H1 (cell line): ENCODE measurements around the gene HES2.

Experiments
- ASH2L ChIP-seq: fragments of 200-600, 300-600 bp; sonication (generic); IDR thresholded peaks from one replicate; pipeline ENCODE4 v1.7.1; 2017; ENCODE audit warnings: low read length
- BACH1 ChIP-seq: IDR thresholded peaks from 2 replicates; pipeline ENCODE4 v1.6.1; 2012; ENCODE audit warnings: low read length, improper control_type of control experiment
- CBX5 ChIP-seq: fragments of 300-800, 300-1000 bp; sonication (generic); IDR thresholded peaks from 2 replicates; pipeline ENCODE4 v1.7.1; 2016; ENCODE audit warnings: antibody characterized with exemption, low read length, low read depth
- CEBPB ChIP-seq: IDR thresholded peaks from 2 replicates; pipeline ENCODE4 v1.6.1; 2012; ENCODE audit warnings: low read depth, low read length
- EP300 ChIP-seq, 2 experiments: IDR thresholded peaks; 1 replicate in 1 of 2; 2 replicates in 1 of 2; pipeline ENCODE4 v1.6.1; 2011 to 2012; ENCODE audit warnings: low read depth in 2 of 2, low read length in 2 of 2, mild to moderate bottlenecking in 2 of 2, borderline replicate concordance in 1 of 2, inconsistent platforms in 1 of 2, moderate library complexity in 1 of 2
- GTF2F1 ChIP-seq: IDR thresholded peaks from 2 replicates; pipeline ENCODE4 v1.6.1; 2012; ENCODE audit warnings: low read depth, low read length, improper control_type of control experiment, borderline replicate concordance
- POLR2A ChIP-seq, 2 experiments: IDR thresholded peaks; 1 replicate in 1 of 2; 2 replicates in 1 of 2; pipeline ENCODE4 v1.6.1; 2011; ENCODE audit warnings: low read depth in 2 of 2, low read length in 2 of 2, mild to moderate bottlenecking in 2 of 2; ENCODE audit errors: control extremely low read depth in 1 of 2
- RAD21 ChIP-seq, 2 experiments: IDR thresholded peaks in 1 of 2; conservative IDR thresholded peaks in 1 of 2; 2 replicates each; pipeline ENCODE4 v1.6.1; 2011; ENCODE audit warnings: low read depth in 2 of 2, low read length in 2 of 2, improper control_type of control experiment in 1 of 2, inconsistent platforms in 1 of 2, mild to moderate bottlenecking in 1 of 2, moderate library complexity in 1 of 2
- TAF1 ChIP-seq: IDR thresholded peaks from 2 replicates; pipeline ENCODE4 v1.6.1; 2011; ENCODE audit warnings: mild to moderate bottlenecking, low read depth, low read length
- TEAD4 ChIP-seq: IDR thresholded peaks from 2 replicates; pipeline ENCODE4 v1.6.1; 2012; ENCODE audit warnings: low read depth, low read length, inconsistent platforms, mixed read lengths
- ZNF274 ChIP-seq: IDR thresholded peaks from 2 replicates; pipeline ENCODE4 v1.7.0; 2012; ENCODE audit warnings: low read length, borderline replicate concordance; ENCODE audit errors: extremely low read depth
- TF ChIP-seq, protein P1 (sequence below): IDR thresholded peaks from 2 replicates; pipeline ENCODE4 v1.6.1; 2011; ENCODE audit warnings: low read length, improper control_type of control experiment
- TF ChIP-seq, protein P2 (sequence below): IDR thresholded peaks from 2 replicates; pipeline ENCODE4 v1.6.1; 2012; ENCODE audit warnings: inconsistent platforms
- TF ChIP-seq, protein P3 (sequence below), 3 experiments: IDR thresholded peaks; 1 replicate in 2 of 3; 2 replicates in 1 of 3; pipeline versions ENCODE4 v1.5.1 to v1.6.1; 2011; ENCODE audit warnings: low read length in 3 of 3, mild to moderate bottlenecking in 3 of 3, inconsistent platforms in 2 of 3, low read depth in 1 of 3, moderate library complexity in 1 of 3; ENCODE audit not compliant: insufficient read depth in 1 of 3; ENCODE audit errors: control extremely low read depth in 1 of 3

DNA sequence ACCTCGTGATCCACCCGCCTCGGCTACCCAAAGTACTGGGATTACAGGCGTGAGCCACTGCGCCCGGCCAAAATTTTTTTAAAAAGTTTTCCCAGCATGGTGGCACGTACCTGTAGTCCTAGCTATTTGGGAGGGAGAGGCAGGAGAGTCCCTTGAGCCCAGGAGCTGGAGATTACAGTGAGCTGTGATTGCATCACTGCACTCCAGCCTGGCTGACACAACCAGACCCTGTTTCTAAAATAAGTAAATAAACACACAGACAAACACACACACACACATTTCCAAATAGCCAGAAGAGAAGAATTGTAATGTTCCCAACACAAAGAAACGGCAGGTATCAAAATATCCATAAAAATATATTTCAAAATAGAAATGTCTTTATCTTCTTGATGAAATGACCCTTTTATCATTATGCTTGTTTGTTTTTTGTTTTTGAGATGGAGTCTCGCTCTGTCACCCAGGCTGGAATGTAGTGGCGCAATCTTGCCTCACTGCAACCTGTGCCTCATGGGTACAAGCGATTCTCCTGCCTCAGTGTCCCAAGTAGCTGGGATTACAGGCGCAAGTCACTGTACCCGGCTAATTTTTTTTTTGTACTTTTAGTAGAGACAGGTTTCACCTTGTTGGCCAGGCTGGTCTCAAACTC is 9.3 kb downstream of the HES2 start:
- TF ChIP-seq BACH1, result no peak
- TF ChIP-seq, protein P1, sequence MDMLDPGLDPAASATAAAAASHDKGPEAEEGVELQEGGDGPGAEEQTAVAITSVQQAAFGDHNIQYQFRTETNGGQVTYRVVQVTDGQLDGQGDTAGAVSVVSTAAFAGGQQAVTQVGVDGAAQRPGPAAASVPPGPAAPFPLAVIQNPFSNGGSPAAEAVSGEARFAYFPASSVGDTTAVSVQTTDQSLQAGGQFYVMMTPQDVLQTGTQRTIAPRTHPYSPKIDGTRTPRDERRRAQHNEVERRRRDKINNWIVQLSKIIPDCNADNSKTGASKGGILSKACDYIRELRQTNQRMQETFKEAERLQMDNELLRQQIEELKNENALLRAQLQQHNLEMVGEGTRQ, result no peak
- TF ChIP-seq, protein P2, sequence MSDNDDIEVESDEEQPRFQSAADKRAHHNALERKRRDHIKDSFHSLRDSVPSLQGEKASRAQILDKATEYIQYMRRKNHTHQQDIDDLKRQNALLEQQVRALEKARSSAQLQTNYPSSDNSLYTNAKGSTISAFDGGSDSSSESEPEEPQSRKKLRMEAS, result no peak
- TF ChIP-seq, protein P3, sequence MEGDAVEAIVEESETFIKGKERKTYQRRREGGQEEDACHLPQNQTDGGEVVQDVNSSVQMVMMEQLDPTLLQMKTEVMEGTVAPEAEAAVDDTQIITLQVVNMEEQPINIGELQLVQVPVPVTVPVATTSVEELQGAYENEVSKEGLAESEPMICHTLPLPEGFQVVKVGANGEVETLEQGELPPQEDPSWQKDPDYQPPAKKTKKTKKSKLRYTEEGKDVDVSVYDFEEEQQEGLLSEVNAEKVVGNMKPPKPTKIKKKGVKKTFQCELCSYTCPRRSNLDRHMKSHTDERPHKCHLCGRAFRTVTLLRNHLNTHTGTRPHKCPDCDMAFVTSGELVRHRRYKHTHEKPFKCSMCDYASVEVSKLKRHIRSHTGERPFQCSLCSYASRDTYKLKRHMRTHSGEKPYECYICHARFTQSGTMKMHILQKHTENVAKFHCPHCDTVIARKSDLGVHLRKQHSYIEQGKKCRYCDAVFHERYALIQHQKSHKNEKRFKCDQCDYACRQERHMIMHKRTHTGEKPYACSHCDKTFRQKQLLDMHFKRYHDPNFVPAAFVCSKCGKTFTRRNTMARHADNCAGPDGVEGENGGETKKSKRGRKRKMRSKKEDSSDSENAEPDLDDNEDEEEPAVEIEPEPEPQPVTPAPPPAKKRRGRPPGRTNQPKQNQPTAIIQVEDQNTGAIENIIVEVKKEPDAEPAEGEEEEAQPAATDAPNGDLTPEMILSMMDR (IDR thresholded peaks at IDR 0.05; ENCODE audit: control extremely low read depth in 1 of 3, insufficient read depth in 1 of 3, low read depth in 1 of 3, low read length in 3 of 3), result no peak
- no peak for TF ChIP-seq EP300 (IDR thresholded peaks at IDR 0.05; ENCODE audit: borderline replicate concordance in 1 of 2, low read depth in 2 of 2, low read length in 2 of 2)
- TF ChIP-seq CEBPB, result peak; percentile 11; the same call in 1 of the 2 replicates
- no peak for TF ChIP-seq RAD21 (IDR thresholded peaks at IDR 0.05 in 1 of 2, conservative IDR thresholded peaks at IDR 0.05 in 1 of 2; ENCODE audit: low read depth in 2 of 2, low read length in 2 of 2)
- TF ChIP-seq TAF1, result no peak
- TF ChIP-seq GTF2F1, result no peak
- TF ChIP-seq POLR2A (IDR thresholded peaks at IDR 0.05; ENCODE audit: control extremely low read depth in 1 of 2, low read depth in 2 of 2, low read length in 2 of 2), result no peak
- TF ChIP-seq CBX5, result no peak
- no peak for TF ChIP-seq TEAD4
- no peak for TF ChIP-seq ASH2L
- no peak for TF ChIP-seq ZNF274
